ENCODE measurements around the gene STH. TPM values are rescaled to one million over a fixed set of nuclear protein-coding genes. Genes with fewer than 3 reads are reported as not detected.
"Not testable (repeated sequence)": the region's sequence is repeated elsewhere in the genome, so short reads cannot be mapped to it uniquely, and the experiment has no call there.

The STH gene
- total and polyA plus RNA-seq, 2 donors from 2014 or later, result not detected

- H3K9me3 ChIP-seq (ENCODE audit: control insufficient read depth in 2 of 3, insufficient read depth in 1 of 3, low read length in 3 of 3), result no peaks in the 10 kb centered on the region
- H3K27me3 ChIP-seq (ENCODE audit: control insufficient read depth, insufficient read depth, low read length), result no peaks in the 10 kb centered on the region
- FAIRE-seq (no peak), DNase-seq (no peak)
- no peak overlapping the region for H3K4me3 ChIP-seq (ENCODE audit: low read length in 3 of 3)
- intact Hi-C loops (cut with DNase I), result loop anchor here (10.0 kb wide), 1 partner anchor 201 kb away; no protein-coding TSS in a partner anchor
- H3K36me3 ChIP-seq (ENCODE audit: control insufficient read depth in 2 of 3, insufficient read depth in 3 of 3, low read length in 3 of 3), result no peaks in the 10 kb centered on the region
- no peak for TF ChIP-seq CTCF (IDR thresholded peaks at IDR 0.05; ENCODE audit: borderline replicate concordance, extremely low read depth, insufficient read depth)
- peaks cover 0 to 3% (median 0%) of the 10 kb centered on the region in 3 donors for H3K4me1 ChIP-seq (ENCODE audit: control insufficient read depth in 2 of 3, insufficient read depth in 2 of 3, low read depth in 1 of 3, low read length in 3 of 3)
- H3K9ac ChIP-seq (ENCODE audit: low read length in 3 of 3), result no peak overlapping the region
- no peak overlapping the region for H3K27ac ChIP-seq (ENCODE audit: low read depth in 2 of 2, low read length in 2 of 2)
Measured at GRCh38 chr17:46003907-46004748, 5.1 kb downstream of the STH start.

GRCh38 chr17:46006082-46006481 lies 7.0 kb downstream of the STH start:
- not testable (repeated sequence) for H3K27ac ChIP-seq (ENCODE audit: low read depth in 2 of 2, low read length in 2 of 2); H3K4me3 ChIP-seq (ENCODE audit: low read length in 3 of 3); FAIRE-seq; H3K9me3 ChIP-seq (ENCODE audit: control insufficient read depth in 2 of 3, insufficient read depth in 1 of 3, low read length in 3 of 3); H3K9ac ChIP-seq (ENCODE audit: low read length in 3 of 3); H3K36me3 ChIP-seq (ENCODE audit: control insufficient read depth in 2 of 3, insufficient read depth in 3 of 3, low read length in 3 of 3); H3K4me1 ChIP-seq (ENCODE audit: control insufficient read depth in 2 of 3, insufficient read depth in 2 of 3, low read depth in 1 of 3, low read length in 3 of 3); DNase-seq; H3K27me3 ChIP-seq (ENCODE audit: control insufficient read depth, insufficient read depth, low read length)
- intact Hi-C loops (cut with DNase I), result loop anchor here (10.0 kb wide), 1 partner anchor 199 kb away; no protein-coding TSS in a partner anchor

DNA sequence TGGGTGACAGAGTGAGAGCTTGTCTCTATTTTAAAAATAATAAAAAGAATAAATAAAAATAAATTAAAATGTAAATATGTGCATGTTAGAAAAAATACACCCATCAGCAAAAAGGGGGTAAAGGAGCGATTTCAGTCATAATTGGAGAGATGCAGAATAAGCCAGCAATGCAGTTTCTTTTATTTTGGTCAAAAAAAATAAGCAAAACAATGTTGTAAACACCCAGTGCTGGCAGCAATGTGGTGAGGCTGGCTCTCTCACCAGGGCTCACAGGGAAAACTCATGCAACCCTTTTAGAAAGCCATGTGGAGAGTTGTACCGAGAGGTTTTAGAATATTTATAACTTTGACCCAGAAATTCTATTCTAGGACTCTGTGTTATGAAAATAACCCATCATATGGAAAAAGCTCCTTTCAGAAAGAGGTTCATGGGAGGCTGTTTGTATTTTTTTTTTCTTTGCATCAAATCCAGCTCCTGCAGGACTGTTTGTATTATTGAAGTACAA lies 8.5 kb downstream of the STH start:
- Histone ChIP-seq H3K36me3 (ENCODE audit: control insufficient read depth in 2 of 3, insufficient read depth in 3 of 3, low read length in 3 of 3) (no peaks in the 10 kb centered on the region), H3K4me1 (ENCODE audit: control insufficient read depth in 2 of 3, insufficient read depth in 2 of 3, low read depth in 1 of 3, low read length in 3 of 3) (peaks cover 0 to 3% (median 0%) of the 10 kb centered on the region in 3 donors), H3K9me3 (ENCODE audit: control insufficient read depth in 2 of 3, insufficient read depth in 1 of 3, low read length in 3 of 3) (no peaks in the 10 kb centered on the region), H3K4me3 (ENCODE audit: low read length in 3 of 3) (no peak overlapping the region), H3K27me3 (ENCODE audit: control insufficient read depth, insufficient read depth, low read length) (no peaks in the 10 kb centered on the region), H3K27ac (ENCODE audit: low read depth in 2 of 2, low read length in 2 of 2) (no peak overlapping the region), H3K9ac (ENCODE audit: low read length in 3 of 3) (no peak overlapping the region)
- FAIRE-seq (no peak), DNase-seq (no peak)
- TF ChIP-seq CTCF (IDR thresholded peaks at IDR 0.05; ENCODE audit: borderline replicate concordance, extremely low read depth, insufficient read depth), result no peak
- intact Hi-C loops (cut with DNase I), result loop anchor here (10.0 kb wide), 1 partner anchor 197 kb away; no protein-coding TSS in a partner anchor

DNA sequence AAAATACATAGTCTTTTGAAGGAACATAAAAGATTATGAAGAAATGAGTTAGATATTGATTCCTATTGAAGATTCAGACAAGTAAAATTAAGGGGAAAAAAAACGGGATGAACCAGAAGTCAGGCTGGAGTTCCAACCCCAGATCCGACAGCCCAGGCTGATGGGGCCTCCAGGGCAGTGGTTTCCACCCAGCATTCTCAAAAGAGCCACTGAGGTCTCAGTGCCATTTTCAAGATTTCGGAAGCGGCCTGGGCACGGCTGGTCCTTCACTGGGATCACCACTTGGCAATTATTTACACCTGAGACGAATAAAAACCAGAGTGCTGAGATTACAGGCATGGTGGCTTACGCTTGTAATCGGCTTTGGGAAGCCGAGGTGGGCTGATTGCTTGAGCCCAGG lies 9.5 kb downstream of the STH start:
- Histone ChIP-seq H3K36me3 (ENCODE audit: control insufficient read depth in 2 of 3, insufficient read depth in 3 of 3, low read length in 3 of 3) (no peaks in the 10 kb centered on the region), H3K27me3 (ENCODE audit: control insufficient read depth, insufficient read depth, low read length) (no peaks in the 10 kb centered on the region), H3K9ac (ENCODE audit: low read length in 3 of 3) (no peak overlapping the region), H3K27ac (ENCODE audit: low read depth in 2 of 2, low read length in 2 of 2) (no peak overlapping the region), H3K9me3 (ENCODE audit: control insufficient read depth in 2 of 3, insufficient read depth in 1 of 3, low read length in 3 of 3) (no peaks in the 10 kb centered on the region), H3K4me3 (ENCODE audit: low read length in 3 of 3) (no peak overlapping the region), H3K4me1 (ENCODE audit: control insufficient read depth in 2 of 3, insufficient read depth in 2 of 3, low read depth in 1 of 3, low read length in 3 of 3) (peaks cover 0 to 2% (median 0%) of the 10 kb centered on the region in 3 donors)
- DNase-seq, result no peak
- no peak for TF ChIP-seq CTCF (IDR thresholded peaks at IDR 0.05; ENCODE audit: borderline replicate concordance, extremely low read depth, insufficient read depth)
- FAIRE-seq, result no peak
- intact Hi-C loops (cut with DNase I), result loop anchor here (10.0 kb wide), 1 partner anchor 196 kb away; no protein-coding TSS in a partner anchor
